CD4-positive, alpha-beta T cell (primary cell): Measurements from ENCODE around the gene SSBP2. TPM values are rescaled to one million over a fixed set of nuclear protein-coding genes. Genes with fewer than 3 reads are reported as not detected.

ENCODE experiments used
- ATAC-seq: fragments of 200-7000 bp; cut with Tn5 transposase; one replicate; pipeline ENCODE4 v1.10.0; 2022; ENCODE audit warnings: mild to moderate bottlenecking; ENCODE audit not compliant: poor library complexity
- CTCF ChIA-PET: fragments of 350-600 bp; sonication (Branson Sonifier 250); formaldehyde crosslinking; loops from one replicate; lab custom pipeline; 2021; ENCODE audit warnings: antibody characterized with exemption, inconsistent platforms; lab: Charles Lee
- POLR2A ChIA-PET: fragments of 350-600 bp; sonication (Branson Sonifier 250); formaldehyde crosslinking; loops from one replicate; lab custom pipeline; 2021; ENCODE audit warnings: antibody characterized with exemption, inconsistent platforms; lab: Charles Lee
- DNase-seq, 14 experiments: peaks; one replicate each; pipeline ENCODE4 v3.0.0-alpha.2; 2013 to 2020; ENCODE audit warnings: mixed read lengths in 2 of 14
- H3K27ac ChIP-seq, 2 donors: one replicate each; pipeline versions ENCODE4 v1.5.1 to v1.7.0; 2013; ENCODE audit warnings: low read length in 2 of 2, low read depth in 1 of 2, mild to moderate bottlenecking in 1 of 2
- H3K27me3 ChIP-seq, 2 experiments: 1 replicate in 1 of 2; 2 replicates in 1 of 2; pipeline versions ENCODE4 v1.6.1 to v1.7.0; 2013; ENCODE audit warnings: low read length in 2 of 2, control low read depth in 1 of 2, mild to moderate bottlenecking in 1 of 2, moderate library complexity in 1 of 2; ENCODE audit not compliant: insufficient read depth in 2 of 2, control insufficient read depth in 1 of 2
- H3K36me3 ChIP-seq: one replicate; pipeline ENCODE4 v1.6.1; 2013; ENCODE audit warnings: low read length, control low read depth; ENCODE audit not compliant: insufficient read depth
- H3K4me1 ChIP-seq: one replicate; pipeline ENCODE4 v1.6.1; 2013; ENCODE audit warnings: low read length, control low read depth; ENCODE audit not compliant: insufficient read depth
- H3K4me3 ChIP-seq: one replicate; pipeline ENCODE4 v1.5.1; 2013; ENCODE audit warnings: mild to moderate bottlenecking, low read length, moderate library complexity
- H3K9me3 ChIP-seq, 2 experiments: 1 replicate in 1 of 2; 2 replicates in 1 of 2; pipeline versions ENCODE4 v1.6.1 to v1.7.0; 2013; ENCODE audit warnings: low read length in 2 of 2, mild to moderate bottlenecking in 2 of 2, control low read depth in 1 of 2, moderate library complexity in 1 of 2; ENCODE audit not compliant: control insufficient read depth in 1 of 2, insufficient read depth in 1 of 2
- H3K27ac Mint-ChIP-seq: one replicate; pipeline ENCODE4 v1.8.0; 2020; ENCODE audit warnings: mixed read lengths
- H3K27me3 Mint-ChIP-seq: one replicate; pipeline ENCODE4 v1.8.0; 2021; ENCODE audit warnings: mixed read lengths
- H3K36me3 Mint-ChIP-seq: one replicate; pipeline ENCODE4 v1.8.0; 2021; ENCODE audit warnings: low read depth, mixed read lengths
- H3K4me1 Mint-ChIP-seq: one replicate; pipeline ENCODE4 v1.8.0; 2021; ENCODE audit warnings: low read depth, mixed read lengths
- H3K4me3 Mint-ChIP-seq: one replicate; pipeline ENCODE4 v1.8.0; 2020; ENCODE audit warnings: mild to moderate bottlenecking, mixed read lengths
- H3K9me3 Mint-ChIP-seq: one replicate; pipeline ENCODE4 v1.8.0; 2020; ENCODE audit warnings: mixed read lengths
- CTCF ChIP-seq: fragments of 200-600 bp; IDR thresholded peaks from one replicate; pipeline ENCODE4 v1.8.0; 2022; ENCODE audit warnings: antibody characterized with exemption, mild to moderate bottlenecking
- intact Hi-C, 2 experiments: fragments of 100-400 bp; cut with DNase I in 1 of 2; cut with micrococcal nuclease in 1 of 2; formaldehyde crosslinking; loops; one replicate each; pipeline versions ENCODE4 v1.15.1 to v1.9.0; 2023 to 2025; cut with DNase I, micrococcal nuclease
- total RNA-seq, 174 experiments: library from RNA in 2 of 174; stranded (reverse) in 2 of 174; gene quantifications; one replicate each; pipeline ENCODE4 v1.2.3 and lab custom pipeline; 2021 to 2026

SSBP2 gene
- total RNA-seq, 2 experiments from 2014 or later, result 33.5 to 36.3 TPM

GRCh38 chr5:81767938-81768337 lies 17.0 kb upstream of the SSBP2 start:
- ATAC-seq, result no peak
- no peaks in the 10 kb centered on the region for H3K9me3 Mint-ChIP-seq
- POLR2A ChIA-PET, result no interaction called here
- no peaks in the 10 kb centered on the region for H3K4me1 Mint-ChIP-seq
- CTCF ChIA-PET, result interaction anchor here (1.3 kb wide), 1 partner anchor 59 kb away, joined by 3 read pairs; no protein-coding TSS in a partner anchor
- Histone ChIP-seq H3K36me3 (no peaks in the 10 kb centered on the region), H3K27me3 (no peaks in the 10 kb centered on the region), H3K4me3 (no peak overlapping the region), H3K4me1 (no peaks in the 10 kb centered on the region), H3K27ac (no peak overlapping the region), H3K9me3 (no peaks in the 10 kb centered on the region)
- H3K27ac Mint-ChIP-seq, result no peak overlapping the region
- no peaks in the 10 kb centered on the region for H3K27me3 Mint-ChIP-seq
- intact Hi-C loops, result no loop called here
- no peak for DNase-seq
- no peak overlapping the region for H3K4me3 Mint-ChIP-seq
- no peaks in the 10 kb centered on the region for H3K36me3 Mint-ChIP-seq
- no peak for TF ChIP-seq CTCF

- H3K27me3 Mint-ChIP-seq, result no peaks in the 10 kb centered on the region
- H3K36me3 ChIP-seq, result no peaks in the 10 kb centered on the region
- H3K4me3 ChIP-seq, result no peak overlapping the region
- CTCF ChIA-PET, result interaction anchor here (1.3 kb wide), 1 partner anchor 58 kb away, joined by 3 read pairs; no protein-coding TSS in a partner anchor
- H3K27ac Mint-ChIP-seq, result no peak overlapping the region
- H3K9me3 Mint-ChIP-seq, result no peaks in the 10 kb centered on the region
- intact Hi-C loops, result no loop called here
- POLR2A ChIA-PET, result interaction anchor here (0.7 to 1.9 kb wide), 2 partner anchors 16 to 85 kb away, joined by 3 to 11 read pairs; partner anchors contain the start of gene SSBP2
- H3K27ac ChIP-seq, result no peak overlapping the region
- TF ChIP-seq CTCF, result no peak
- H3K27me3 ChIP-seq, result no peaks in the 10 kb centered on the region
- H3K4me3 Mint-ChIP-seq, result no peak overlapping the region
- no peaks in the 10 kb centered on the region for H3K36me3 Mint-ChIP-seq
- H3K9me3 ChIP-seq, result no peaks in the 10 kb centered on the region
- H3K4me1 Mint-ChIP-seq, result no peaks in the 10 kb centered on the region
- no peaks in the 10 kb centered on the region for H3K4me1 ChIP-seq
- ATAC-seq (no peak), DNase-seq (no peak)
Measured at GRCh38 chr5:81767097-81767496, 16.2 kb upstream of the SSBP2 start.

GRCh38 chr5:81766611-81767010 lies 15.7 kb upstream of the SSBP2 start:
- Mint-ChIP-seq H3K9me3 (no peaks in the 10 kb centered on the region), H3K4me1 (peaks cover under 1% of the 10 kb centered on the region), H3K27me3 (no peaks in the 10 kb centered on the region), H3K27ac (no peak overlapping the region), H3K4me3 (no peak overlapping the region), H3K36me3 (no peaks in the 10 kb centered on the region)
- no peaks in the 10 kb centered on the region for H3K9me3 ChIP-seq
- POLR2A ChIA-PET, result interaction anchor here (1.9 kb wide), 1 partner anchor 16 kb away, joined by 11 read pairs; the partner anchor contains the start of gene SSBP2
- no peak overlapping the region for H3K27ac ChIP-seq
- CTCF ChIA-PET, result interaction anchor here (1.3 kb wide), 1 partner anchor 57 kb away, joined by 3 read pairs; no protein-coding TSS in a partner anchor
- H3K36me3 ChIP-seq, result no peaks in the 10 kb centered on the region
- H3K4me3 ChIP-seq, result no peak overlapping the region
- ATAC-seq (no peak), DNase-seq (no peak)
- no peak for TF ChIP-seq CTCF
- H3K4me1 ChIP-seq, result no peaks in the 10 kb centered on the region
- H3K27me3 ChIP-seq, result no peaks in the 10 kb centered on the region
- intact Hi-C loops, result no loop called here
